GM19463 (cell line): ENCODE data around the gene EXPH5.

Source experiments
- ATAC-seq: cut with Tn5 transposase; IDR thresholded peaks from one replicate; pipeline ENCODE4 v1.9.1; 2021; ENCODE audit warnings: mild to moderate bottlenecking, moderate library complexity; ENCODE audit not compliant: unreplicated experiment

Gene EXPH5

DNA sequence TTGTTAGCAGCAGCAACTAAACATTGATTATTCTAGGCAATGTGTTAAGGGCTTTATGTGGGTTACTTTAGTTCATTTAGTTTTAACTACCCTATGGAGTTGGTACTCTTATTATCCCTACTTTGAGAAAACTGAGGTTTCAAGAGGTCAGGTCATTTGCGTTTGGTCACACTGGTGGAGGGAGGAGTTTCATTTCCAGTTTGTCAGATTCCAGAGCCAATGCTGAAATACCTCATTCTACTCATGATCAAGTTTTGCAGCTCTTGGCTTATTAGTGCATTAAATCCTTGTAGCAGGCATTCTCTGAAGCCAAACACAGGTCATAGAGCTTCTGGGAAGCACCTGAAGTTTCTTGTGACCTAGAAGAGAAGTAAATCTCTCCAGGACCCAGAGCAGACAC is 71.2 kb downstream of the EXPH5 start:
- no peak for ATAC-seq

DNA sequence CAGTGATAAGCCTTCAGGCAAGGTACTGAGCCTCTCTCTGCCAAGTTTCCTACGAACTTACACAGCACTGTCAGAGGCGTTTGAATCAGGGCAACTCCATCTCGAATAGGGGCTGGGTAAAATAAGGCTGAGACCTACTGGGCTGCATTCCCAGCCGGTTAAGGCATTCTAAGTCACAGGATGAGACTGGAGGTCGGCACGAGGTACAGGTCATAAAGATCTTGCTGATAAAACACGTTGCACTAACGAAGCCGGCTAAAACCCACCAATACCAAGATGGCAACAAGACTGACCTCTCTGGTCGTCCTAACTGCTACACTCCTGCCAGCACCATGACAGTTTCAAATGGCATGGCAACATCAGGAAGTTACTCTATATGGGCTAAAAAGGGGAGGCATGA is 75.0 kb downstream of the EXPH5 start:
- no peak for ATAC-seq

DNA sequence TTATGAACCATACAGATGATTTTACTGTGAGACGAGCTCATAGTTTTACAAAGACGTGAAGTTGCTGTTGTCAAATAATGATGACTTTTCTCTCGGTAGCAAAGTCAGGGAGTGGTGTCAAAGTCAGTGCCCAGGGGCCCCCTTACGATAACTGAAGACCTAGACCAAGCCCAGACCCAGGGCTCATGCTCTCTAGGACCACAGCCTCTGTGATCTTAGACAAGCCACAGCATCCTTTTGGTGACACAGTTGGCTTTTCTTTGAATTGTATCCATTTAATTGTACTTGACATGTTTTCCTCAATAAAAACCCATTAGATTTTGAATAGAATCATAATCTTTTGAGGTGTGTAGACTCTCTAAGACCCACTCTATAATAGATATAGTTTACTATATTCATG is 77.4 kb downstream of the EXPH5 start:
- no peak for ATAC-seq

DNA sequence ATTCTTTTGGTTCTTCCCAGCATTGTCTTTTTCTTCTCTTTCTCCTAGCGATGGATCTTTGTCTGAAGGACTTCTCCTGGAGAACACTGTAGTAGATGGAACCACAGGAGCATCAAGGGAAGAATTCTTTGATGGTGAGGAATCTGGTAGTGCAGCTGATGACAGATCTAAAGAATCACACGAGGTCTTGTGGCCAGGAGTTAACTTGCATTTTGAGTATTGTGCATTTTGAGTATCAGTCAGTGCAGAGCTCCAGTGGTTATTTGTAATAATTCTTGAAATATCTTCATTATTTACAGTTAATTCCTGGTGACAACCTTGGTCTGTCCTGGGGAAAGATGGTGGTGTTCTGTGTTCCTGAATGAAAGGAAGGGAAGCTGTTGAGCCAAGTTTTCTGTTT is 80.9 kb downstream of the EXPH5 start:
- no peak for ATAC-seq

DNA sequence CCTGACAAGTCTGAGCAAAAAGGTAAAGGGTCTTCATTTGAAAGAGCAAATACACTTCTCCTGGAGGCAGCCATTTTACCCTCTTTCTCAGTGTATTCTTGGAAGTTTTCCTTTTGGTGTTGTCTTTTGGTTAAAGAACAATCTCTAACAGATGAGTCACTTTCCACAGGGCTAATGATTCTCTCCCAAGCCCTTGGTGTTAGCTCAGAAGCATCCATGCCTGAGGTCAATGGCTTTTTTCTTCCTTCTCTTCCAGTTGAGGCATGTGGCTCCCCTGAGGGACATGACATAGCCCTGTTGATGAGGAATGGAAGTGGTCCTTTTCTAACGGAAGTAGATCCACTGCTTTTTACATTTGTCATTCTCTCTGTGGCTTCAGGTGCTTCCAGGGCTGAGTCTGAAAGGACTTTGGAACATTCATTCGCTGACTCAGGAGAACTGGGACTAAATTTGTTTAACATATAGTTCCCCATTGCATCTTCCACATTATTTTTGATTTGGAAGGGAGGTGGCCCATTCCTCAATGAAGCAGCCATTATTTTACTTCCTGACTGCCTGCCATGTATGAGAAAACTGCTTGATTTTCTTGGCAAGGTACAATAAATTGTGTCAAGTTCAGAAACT is 81.6 kb downstream of the EXPH5 start:
- ATAC-seq = no peak

DNA sequence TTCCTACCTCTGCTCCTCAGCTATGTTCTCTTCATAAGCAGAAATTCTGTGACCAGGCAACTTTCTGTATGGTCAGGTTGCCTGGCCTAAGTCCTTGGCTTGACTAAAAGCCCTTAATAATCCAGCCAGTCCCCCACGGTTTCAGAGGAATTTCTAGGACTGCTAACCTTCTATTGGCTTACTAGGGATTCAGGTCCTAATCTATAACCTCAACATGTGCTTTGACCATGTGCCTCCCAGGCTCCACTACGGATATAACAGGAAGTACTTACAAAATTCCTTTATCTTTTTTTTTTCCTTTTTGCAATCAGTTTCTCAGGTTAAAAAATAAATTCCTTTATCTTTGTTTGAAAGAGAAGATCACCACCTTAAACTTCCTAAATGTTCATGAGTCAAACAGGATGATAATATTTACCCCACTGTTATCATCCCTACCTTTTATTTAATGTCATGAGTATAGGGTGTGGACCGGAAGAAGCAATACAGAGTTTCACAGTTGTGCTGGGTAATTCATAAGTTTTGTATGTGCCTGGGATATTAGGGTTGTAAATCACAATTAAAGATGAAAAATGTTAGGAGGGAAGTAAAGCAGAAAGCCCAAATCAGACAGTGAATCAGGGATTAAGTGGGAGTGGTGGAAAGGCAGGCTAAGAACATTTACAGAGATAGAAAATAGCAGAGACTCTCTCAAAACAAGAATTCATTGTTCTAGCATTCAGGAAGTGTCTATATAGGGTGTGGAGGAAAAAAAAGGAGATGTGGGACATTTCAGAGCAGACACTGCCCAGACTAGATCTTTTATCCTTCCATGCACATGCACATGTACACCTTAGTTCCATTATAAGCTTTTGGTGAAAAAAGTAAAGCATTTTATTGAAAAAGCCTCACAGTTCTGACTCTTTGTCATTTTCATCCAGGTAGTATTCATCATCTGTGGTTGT is 84.6 kb downstream of the EXPH5 start:
- ATAC-seq = no peak

DNA sequence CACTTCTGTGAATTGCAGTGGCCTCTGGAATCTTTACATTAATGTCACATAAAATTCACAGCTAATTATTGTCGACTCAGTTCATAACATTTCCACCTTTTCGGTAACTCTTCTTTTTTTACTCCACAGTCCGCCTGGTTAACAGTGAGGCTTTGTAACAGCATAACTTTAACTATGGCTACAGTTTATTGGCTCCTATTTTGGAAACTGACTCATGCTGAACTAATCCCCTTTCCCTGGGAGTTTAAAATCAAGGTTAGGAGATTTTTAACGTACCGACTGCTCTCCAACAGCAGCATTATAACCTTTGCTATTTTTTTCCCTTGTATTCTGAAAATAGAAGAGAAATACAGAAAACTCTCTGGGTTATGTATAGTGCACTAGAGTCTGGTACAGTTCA is 92.2 kb downstream of the EXPH5 start:
- ATAC-seq = no peak

DNA sequence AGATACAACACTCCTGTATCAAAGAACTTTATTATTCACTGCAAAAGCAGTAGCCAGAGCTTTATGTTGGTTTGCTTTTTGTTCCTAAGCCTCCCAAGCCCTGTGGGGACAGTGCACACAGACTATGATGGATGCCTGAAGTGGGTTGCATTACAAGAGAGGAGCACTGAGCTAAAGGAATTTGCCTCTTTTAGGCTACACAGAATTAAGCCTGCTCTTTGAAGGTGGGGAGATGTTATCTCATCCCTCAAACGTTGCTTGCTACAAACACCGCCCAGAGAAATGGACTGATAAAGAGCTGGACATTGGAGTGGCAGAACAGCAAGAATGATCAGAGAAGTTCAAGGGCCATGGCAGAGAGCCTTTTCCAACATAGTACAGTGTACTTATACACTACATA is 92.8 kb downstream of the EXPH5 start:
- ATAC-seq = no peak

DNA sequence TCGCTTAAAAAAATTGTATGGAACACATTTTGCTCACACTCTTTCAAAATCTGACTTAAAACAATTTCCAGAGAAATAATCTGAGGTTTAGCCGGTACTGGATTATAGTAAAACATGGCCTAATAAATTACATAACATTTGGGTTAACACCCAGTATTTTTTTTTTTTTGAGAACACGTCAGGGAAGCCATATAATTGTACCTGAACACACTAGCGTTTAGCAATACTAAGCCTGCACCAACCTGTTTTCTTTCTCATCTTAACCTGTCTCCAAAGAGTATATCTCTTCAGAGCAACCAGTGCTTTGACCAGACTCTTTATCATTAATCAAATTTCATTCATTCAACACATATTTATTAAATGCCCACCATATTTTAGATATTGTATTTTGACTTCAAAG is 93.4 kb downstream of the EXPH5 start:
- ATAC-seq = no peak

DNA sequence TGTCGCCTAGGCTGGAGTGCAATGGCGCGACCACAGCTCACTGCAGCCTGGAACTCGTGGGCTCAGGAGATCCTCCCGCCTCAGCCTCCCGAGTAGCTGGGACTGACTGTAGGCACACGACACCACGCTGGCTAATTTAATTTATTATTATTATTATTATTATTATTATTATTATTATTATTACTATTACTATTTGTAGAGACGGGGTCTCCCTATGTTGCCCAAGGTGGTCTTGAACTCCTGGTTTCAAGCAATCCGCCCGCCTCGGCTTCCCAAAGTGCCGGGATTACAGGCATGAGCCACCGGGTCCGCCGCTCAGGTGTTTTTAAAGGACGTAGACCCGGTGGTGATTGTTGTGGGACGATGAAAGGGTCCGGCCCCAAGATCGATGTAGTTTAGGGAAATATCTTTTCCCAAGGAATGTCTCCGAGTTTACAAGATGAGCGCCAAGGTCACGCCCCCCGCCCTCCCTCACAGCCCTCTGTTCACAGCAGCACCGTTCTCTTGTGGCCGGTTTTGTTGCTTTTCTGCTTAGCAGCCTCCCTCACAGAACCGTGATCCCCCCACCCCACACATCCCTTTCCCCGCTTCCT is 94.7 kb downstream of the EXPH5 start:
- ATAC-seq = no peak

DNA sequence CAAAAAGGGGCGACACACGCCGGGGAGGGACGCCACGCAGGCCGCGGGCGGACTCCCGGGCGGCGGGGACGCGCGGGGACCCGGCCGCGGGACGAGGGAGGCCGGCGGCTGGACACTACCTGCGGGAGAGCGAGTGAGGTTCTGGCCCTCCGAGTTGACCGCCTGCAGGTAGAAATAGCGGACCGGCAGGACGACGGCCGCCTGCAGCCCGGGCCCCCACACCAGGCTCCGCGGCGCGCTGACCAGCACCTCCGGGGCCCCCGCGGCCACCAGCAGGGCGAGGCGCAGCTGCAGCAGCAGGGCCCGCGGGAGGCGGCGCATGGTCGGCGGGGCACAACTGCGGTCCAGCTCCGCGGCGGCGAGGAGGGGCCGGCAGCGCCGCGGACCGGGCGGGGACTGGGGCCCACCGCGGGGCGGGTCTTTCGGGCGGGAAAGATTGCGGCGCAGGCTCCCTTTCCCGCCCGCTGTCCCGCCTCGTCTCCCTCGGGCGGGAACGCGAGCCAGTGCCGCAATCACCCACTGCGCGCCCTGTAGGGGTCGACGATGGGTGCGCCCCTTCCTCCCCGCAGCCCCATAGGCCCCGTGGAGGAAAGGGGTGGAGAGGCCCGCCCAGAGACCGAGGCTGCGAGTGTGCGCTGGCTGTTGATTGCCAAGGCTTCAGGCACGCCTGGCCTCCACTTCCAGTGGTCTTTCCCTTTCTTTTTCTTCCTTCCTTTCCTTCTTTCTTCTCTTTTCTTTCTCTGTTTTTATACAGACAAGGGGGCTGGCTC is 95.3 kb downstream of the EXPH5 start, which contains the start of gene POGLUT3:
POGLUT3 (minus strand) TSS at position 339 of the 770 bp plus-strand sequence; CDS start at position 321, 18 bp downstream.
- ATAC-seq = peak; percentile 64

DNA sequence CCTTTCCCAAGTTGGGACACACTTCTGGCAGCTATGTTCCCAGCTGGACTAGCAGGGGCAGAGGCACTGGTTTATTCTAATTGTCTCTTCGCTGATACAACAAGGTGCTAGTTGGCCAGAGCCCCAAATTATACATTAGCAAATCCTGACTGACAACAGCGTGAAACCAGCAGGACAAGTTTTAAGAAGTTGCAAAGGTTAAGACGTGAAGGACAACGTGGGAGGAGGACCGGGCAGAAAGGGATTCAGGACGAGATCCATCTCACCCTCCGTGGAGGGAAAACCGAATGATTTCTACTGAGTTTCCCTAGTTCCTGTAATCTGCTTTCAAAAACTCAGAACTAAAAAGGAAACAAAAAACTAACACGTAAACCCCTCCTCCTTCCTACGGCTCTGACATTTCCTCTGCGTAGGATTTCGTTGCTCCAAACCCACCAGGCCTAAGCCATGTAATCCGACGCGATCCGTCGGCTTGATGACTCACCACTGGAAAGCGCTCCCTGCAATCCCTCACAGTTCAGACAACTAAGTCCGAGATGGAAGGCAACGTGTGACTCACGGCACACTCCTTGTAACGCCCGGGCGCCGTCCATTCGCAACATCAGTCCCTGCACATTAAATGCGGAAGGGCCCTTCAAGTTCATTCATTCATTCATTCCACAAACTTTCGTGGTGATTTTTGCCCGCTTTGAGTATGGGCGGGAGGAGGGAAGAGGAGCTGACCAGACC is 96.1 kb downstream of the EXPH5 start:
- ATAC-seq = peak; percentile 46

DNA sequence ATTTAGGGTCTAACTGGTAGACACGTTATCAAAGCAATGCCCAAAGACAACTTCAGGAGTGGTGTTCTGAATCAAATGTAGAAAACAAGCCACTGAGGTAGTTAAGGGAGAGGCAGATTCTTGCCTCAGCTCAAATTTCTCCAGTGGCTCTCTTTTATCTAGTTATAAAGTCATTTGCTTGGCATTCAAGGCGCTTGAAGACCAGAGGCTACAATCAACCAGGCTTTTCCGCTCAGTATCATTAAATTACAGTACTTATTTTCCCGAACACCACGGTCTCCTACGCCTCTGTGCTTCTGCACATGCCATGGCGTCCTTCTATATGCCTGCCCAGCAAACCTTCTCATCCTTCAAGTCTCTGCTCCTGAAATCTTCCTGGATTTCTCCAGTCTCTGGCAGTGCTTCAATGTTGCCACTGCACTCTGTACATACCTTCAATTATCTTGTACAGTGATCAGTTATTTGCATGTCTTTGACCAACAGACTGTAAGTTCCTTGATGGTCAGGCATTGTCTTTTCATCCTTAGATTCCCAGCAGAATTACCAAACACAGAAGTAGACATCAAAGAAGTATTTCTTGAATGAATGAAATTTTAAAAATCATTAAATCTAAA is 96.8 kb downstream of the EXPH5 start:
- ATAC-seq = no peak

DNA sequence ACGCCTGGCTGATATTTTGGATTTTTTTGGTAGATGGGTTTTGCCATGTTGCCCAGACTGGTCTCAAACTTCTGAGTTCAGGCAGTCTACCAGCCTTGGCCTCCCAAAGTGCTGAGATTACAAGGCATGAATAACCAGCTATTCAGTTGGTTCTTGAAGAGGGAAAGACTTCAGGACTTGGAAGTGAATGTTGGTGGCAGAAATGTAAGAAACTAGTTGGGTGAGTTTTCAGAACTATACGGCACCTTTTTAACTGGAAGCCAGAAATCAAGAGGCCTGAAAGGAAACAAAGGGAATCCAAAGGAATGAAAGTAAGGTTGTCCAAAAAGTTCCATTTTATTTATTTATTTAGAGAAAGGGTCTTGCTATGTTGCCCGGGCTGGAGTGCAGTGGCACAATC is 98.2 kb downstream of the EXPH5 start:
- no peak for ATAC-seq

DNA sequence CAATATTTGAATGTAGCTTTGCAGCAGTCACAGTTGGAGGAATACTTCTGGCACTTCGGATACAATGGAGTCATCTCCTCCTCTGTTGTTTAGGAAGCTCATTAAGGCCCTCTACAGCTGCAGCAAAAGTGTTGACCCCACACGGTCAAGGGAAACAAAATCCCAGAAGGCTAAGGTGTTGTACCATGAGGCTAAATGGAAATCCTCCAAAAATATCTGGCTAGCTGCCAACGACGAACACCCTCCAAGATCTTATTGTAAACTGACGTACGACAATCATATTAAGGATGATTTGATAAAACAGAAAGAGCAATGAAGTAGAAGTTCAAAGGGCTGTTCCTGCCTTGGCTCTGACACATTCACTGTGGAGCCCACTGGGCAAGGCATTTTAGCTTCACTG is 99.4 kb downstream of the EXPH5 start:
- no peak for ATAC-seq

DNA sequence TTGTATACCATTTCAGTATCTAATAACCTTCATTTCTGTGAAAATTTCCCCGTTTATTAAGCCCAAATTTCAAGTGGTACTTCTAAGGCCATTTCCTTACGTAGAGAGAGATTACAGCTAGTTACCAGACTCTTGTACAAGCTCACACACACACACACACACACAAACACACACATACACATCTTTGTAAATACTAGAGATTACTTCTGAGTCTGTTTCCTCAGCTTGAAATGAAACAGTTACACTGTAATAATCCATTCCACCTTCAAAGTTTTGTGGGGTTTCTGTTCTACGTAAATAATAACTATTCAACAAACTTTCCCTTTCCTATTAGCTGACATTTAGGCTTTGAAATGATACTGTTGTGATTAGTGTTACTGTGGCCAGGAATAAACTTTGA is 101.6 kb downstream of the EXPH5 start:
- no peak for ATAC-seq

DNA sequence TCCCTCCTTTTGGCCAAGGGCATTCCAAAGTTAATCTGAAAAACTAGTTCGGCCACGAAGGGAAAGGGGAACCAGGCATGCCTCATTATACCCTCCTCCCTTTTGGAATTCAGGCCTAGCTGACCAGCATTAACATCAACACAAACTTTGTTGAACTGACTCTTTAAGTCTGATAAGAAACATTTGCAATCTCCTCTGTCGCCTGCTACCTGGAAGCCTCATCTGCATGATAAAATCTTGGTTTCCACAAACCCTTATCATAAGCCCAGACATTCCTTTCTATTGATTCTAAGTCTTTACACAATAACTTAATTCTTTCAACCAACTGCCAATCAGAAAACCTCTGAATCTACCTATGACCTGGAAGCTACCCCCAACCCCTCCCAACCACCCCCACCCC is 106.7 kb downstream of the EXPH5 start:
- ATAC-seq = no peak

DNA sequence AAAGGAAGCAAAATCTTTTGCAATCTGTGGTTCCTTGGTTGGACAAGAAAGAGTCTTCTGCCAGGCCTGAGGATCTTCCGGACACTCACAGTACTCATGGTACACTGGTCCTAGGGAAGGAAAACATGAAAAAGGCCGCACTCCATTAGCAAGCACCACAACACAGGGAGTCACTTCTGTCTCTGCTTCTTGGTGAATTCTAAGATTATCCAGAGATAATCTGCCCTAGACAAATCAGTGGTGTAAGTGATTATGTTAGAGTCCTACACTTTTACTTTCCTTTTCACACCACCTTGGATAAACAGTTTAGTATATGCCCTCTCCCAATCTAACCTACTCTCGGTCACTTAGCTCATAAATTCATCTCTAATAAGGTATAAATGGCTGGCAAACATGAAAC is 107.2 kb downstream of the EXPH5 start:
- no peak for ATAC-seq

DNA sequence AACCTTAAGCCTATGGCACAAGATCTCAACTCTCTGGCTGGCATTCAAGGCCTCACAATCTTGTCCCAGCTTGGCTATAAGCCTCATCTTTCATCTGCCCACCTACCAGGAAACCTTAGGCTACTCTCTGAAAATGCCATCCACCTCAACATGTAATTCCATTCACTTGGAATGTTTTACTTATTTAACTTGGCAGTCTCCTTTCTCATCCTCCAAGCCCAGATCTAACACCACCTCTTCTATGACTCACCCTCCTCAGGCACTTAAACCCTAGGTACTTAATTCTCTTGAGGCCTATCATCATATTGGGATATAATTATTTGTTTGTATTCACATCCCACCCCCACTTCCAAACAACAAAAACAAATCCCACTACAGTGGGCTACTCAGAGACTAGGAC is 110.4 kb downstream of the EXPH5 start:
- ATAC-seq = no peak
